Upper lobe of left lung (tissue), 4 donors: ENCODE data around the gene EYA3.

ENCODE experiments used
- EP300 ChIP-seq, 4 donors: sonication (generic); formaldehyde crosslinking; IDR thresholded peaks; one replicate each; pipeline ENCODE4 v1.5.1; 2017; ENCODE audit warnings: antibody characterized with exemption in 4 of 4, control low read depth in 2 of 4
- TF ChIP-seq, protein P1 (sequence below), 6 experiments: fragments of 450-650 bp in 4 of 6; fragments of 200-600 bp in 2 of 6; sonication (generic) in 2 of 6; IDR thresholded peaks; one replicate each; pipeline ENCODE4 v1.5.1; 2016 to 2019; ENCODE audit warnings: antibody characterized with exemption in 6 of 6

DNA sequence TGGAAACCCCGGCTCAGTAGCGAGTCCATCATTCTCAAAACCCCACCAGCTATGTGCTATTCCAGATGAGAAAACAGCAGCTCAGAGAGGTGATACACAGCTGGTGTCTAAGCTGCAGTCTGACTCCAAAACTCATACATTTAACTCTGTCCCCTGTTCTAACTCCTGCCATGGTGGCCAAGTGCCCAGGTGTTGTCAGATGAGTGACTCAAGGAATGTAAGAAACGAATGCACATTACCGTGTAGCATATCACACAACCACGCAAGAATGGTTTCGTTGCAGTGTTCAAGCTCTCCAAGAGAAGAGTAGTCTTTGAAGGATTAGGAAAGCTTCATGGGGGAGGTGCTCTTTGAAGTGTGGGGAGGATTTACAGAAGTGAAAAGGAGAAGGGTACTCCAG is 133.3 kb downstream of the EYA3 start:
- TF ChIP-seq, protein P1, sequence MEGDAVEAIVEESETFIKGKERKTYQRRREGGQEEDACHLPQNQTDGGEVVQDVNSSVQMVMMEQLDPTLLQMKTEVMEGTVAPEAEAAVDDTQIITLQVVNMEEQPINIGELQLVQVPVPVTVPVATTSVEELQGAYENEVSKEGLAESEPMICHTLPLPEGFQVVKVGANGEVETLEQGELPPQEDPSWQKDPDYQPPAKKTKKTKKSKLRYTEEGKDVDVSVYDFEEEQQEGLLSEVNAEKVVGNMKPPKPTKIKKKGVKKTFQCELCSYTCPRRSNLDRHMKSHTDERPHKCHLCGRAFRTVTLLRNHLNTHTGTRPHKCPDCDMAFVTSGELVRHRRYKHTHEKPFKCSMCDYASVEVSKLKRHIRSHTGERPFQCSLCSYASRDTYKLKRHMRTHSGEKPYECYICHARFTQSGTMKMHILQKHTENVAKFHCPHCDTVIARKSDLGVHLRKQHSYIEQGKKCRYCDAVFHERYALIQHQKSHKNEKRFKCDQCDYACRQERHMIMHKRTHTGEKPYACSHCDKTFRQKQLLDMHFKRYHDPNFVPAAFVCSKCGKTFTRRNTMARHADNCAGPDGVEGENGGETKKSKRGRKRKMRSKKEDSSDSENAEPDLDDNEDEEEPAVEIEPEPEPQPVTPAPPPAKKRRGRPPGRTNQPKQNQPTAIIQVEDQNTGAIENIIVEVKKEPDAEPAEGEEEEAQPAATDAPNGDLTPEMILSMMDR (IDR thresholded peaks at IDR 0.05): no peak
- no peak for TF ChIP-seq EP300 (IDR thresholded peaks at IDR 0.05)
